Lower leg skin (tissue), 3 donors: ENCODE data around the gene ZNF503.

Source experiments
- CTCF ChIP-seq, 3 donors: fragments of 450-650 bp; IDR thresholded peaks; one replicate each; pipeline ENCODE4 v1.5.1; 2016; ENCODE audit warnings: antibody characterized with exemption in 3 of 3, mild to moderate bottlenecking in 3 of 3, moderate library complexity in 2 of 3
- POLR2A ChIP-seq, 2 donors: fragments of 450-650 bp; IDR thresholded peaks; one replicate each; pipeline ENCODE4 v1.6.1; 2016 to 2017; ENCODE audit warnings: antibody characterized with exemption in 2 of 2, mild to moderate bottlenecking in 1 of 2, moderate library complexity in 1 of 2

GRCh38 chr10:75435291-75435690, 33.7 kb upstream of the ZNF503 start:
- TF ChIP-seq CTCF (IDR thresholded peaks at IDR 0.05) (no peak), POLR2A (IDR thresholded peaks at IDR 0.05) (no peak)
